ENCODE data around the gene TAB3. TPM values are rescaled to one million over a fixed set of nuclear protein-coding genes. Genes with fewer than 3 reads are reported as not detected.

Gene TAB3, protein sequence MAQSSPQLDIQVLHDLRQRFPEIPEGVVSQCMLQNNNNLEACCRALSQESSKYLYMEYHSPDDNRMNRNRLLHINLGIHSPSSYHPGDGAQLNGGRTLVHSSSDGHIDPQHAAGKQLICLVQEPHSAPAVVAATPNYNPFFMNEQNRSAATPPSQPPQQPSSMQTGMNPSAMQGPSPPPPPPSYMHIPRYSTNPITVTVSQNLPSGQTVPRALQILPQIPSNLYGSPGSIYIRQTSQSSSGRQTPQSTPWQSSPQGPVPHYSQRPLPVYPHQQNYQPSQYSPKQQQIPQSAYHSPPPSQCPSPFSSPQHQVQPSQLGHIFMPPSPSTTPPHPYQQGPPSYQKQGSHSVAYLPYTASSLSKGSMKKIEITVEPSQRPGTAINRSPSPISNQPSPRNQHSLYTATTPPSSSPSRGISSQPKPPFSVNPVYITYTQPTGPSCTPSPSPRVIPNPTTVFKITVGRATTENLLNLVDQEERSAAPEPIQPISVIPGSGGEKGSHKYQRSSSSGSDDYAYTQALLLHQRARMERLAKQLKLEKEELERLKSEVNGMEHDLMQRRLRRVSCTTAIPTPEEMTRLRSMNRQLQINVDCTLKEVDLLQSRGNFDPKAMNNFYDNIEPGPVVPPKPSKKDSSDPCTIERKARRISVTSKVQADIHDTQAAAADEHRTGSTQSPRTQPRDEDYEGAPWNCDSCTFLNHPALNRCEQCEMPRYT
- total RNA-seq = 10 to 100 TPM; 16.1 to 18.2 TPM
- long read RNA-seq, donor 1, partial matches to known transcripts = 1 of 7 reads
- long read RNA-seq, donor 1, other reads (novel, unspliced or antisense) = 6 of 7 reads
- long read RNA-seq, donor 2 = 0 reads

- peak; percentile 98 for DNase-seq (ENCODE audit: low spot score)
- intact Hi-C loops (cut with DNase I) = no loop called here
These were observed at the start of gene TAB3 for GRCh38 chrX:30889147-30890140. TSS of gene TAB3 (minus strand) at chrX:30889254. CDS start at chrX:30859588, 29,666 bp downstream.

- intact Hi-C loops (cut with DNase I) = no loop called here
These were observed 49.2 kb upstream of the TAB3 start for GRCh38 chrX:30938295-30938694.

GRCh38 chrX:30935985-30936384 is 46.9 kb upstream of the TAB3 start:
- intact Hi-C loops (cut with DNase I) = no loop called here
- no peak for DNase-seq (ENCODE audit: low spot score)

More at GRCh38 chrX:30938295-30938694, 49.2 kb upstream of the TAB3 start:
- no peak for DNase-seq (ENCODE audit: low spot score)

- intact Hi-C loops (cut with DNase I) = no loop called here
- no peak for DNase-seq (ENCODE audit: low spot score)
These were observed 42.9 kb upstream of the TAB3 start for GRCh38 chrX:30931920-30932319.

GRCh38 chrX:30930679-30931078 is 41.6 kb upstream of the TAB3 start:
- intact Hi-C loops (cut with DNase I) = no loop called here
- DNase-seq (ENCODE audit: low spot score) = no peak

GRCh38 chrX:30930143-30930542 is 41.1 kb upstream of the TAB3 start:
- intact Hi-C loops (cut with DNase I) = no loop called here

DNA sequence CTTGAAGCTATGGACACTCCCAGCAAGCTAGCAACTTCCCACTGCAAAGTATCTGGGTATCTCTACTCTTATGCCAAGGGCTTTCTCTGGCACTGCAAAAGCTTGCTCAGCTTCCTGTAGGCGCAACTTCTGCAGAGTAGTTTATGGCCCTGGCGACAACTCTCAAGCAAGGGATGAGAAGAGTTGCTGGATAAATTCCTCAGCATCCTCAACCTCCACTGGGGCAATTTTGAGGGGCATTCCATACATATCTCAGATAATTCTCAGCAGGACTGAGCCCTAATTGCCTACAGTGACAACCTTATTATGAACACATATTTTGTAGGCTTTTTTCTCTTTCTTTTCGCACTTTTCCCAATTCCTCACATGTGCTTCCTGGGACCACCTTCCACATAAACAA is 31.2 kb upstream of the TAB3 start:
- intact Hi-C loops (cut with DNase I) = no loop called here
- no peak for DNase-seq (ENCODE audit: low spot score)

More at GRCh38 chrX:30930143-30930542, 41.1 kb upstream of the TAB3 start:
- DNase-seq (ENCODE audit: low spot score) = no peak

GRCh38 chrX:30918480-30918879 is 29.4 kb upstream of the TAB3 start:
- no peak for DNase-seq (ENCODE audit: low spot score)
- intact Hi-C loops (cut with DNase I) = no loop called here

- intact Hi-C loops (cut with DNase I) = no loop called here
- DNase-seq (ENCODE audit: low spot score) = no peak
These were observed 24.4 kb upstream of the TAB3 start for GRCh38 chrX:30913492-30913891.

DNA sequence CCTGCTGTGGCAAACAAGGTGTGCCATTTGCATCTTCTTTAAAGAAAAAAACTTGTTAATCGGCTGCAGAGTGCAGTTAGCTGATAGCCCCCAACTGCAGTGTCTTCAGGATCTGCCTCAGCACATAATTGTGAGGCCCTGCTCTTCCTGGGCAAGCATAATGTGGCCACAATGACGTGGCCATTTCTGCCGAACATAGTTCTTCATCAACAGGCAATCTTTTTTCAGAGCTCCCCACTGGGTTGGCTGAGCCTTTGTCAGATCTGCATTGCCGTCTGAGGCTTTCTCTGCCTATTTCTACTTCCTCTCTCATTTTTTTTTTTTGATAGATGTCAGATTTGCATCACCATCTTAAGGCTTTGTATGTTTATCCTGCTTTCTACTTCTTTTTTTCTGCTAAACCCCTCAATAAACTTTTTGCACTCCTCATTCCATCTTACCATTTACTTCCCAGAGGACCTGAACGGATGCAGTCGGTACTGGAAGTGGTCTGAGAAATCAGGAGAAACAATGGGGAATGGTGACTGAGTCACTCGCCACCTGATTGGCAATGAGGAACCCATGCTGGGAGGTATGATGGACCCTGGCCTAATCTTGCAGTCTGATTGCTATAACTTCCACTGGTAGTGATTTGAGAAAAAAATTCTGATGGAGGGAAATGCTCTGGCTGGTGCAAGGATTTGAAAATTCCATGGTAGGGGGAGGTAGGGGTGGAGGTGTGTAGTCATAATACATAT is 21.2 kb upstream of the TAB3 start:
- no peak for DNase-seq (ENCODE audit: low spot score)
- intact Hi-C loops (cut with DNase I) = loop anchor here in 1 of 2 donors (2.0 kb wide), 1 partner anchor 19 kb away; no protein-coding TSS in a partner anchor

DNA sequence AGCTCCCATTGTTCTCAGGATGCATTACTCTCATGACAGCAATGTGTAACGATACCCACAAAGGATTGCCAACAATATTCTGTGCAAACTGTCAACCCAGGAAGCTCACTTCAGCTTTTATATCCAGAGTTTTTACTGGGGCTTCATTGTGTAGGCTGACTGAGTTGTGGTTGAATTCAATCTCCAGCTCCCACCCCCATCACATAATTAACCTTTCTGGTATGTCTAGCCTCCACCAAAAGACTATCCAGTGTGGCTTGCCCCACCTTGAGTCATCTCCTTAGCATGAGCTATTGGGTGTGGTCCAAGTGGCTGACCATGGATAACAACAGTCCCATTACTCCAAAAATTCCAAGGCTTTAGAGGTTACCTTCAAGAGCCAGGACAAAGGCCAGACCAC is 17.7 kb upstream of the TAB3 start:
- DNase-seq (ENCODE audit: low spot score) = no peak
- intact Hi-C loops (cut with DNase I) = no loop called here

- intact Hi-C loops (cut with DNase I) = no loop called here
- no peak for DNase-seq (ENCODE audit: low spot score)
These were observed 16.3 kb upstream of the TAB3 start for GRCh38 chrX:30905321-30905720.

DNA sequence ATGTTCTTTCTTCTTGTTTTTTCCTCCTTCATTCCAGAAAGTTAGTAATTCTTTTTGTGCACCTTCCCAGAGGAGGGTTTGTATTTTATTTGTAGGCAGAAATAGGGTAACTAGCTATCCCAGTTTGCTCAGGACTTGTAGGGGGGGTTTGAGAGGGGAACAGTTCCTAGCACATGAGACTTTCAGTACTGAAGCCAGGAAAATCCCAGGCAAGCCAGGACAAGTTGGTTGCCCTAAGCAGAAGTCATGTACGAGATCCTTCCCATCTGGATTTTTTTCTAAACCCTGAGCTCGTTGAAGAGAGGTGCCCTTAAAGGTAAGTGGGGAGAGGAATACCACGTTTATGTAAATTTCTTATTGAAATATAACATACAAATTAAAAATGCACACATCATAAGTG is 15.6 kb upstream of the TAB3 start:
- intact Hi-C loops (cut with DNase I) = no loop called here
- no peak for DNase-seq (ENCODE audit: low spot score)

- DNase-seq (ENCODE audit: low spot score) = no peak
- intact Hi-C loops (cut with DNase I) = no loop called here
These were observed 15.1 kb upstream of the TAB3 start for GRCh38 chrX:30904186-30904585.

DNA sequence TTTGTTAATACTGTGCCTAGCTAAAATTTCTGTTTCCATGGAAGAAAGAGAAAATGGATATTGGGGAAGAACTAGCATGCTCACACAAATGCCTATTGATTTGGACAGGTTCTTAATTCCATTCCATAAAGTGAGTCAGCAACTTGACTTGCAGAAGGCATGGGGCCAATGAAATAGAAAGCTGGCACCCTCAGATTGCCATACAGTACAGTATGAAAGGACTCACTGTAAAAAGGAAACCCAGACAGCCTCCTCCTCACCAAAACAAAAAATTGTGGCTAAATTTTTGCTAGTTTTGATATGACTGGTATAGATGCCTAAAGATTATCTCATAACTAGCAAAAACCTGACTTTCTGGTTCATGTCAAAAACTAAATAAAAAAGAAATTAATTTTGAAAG is 11.2 kb upstream of the TAB3 start:
- intact Hi-C loops (cut with DNase I) = no loop called here
- no peak for DNase-seq (ENCODE audit: low spot score)

DNA sequence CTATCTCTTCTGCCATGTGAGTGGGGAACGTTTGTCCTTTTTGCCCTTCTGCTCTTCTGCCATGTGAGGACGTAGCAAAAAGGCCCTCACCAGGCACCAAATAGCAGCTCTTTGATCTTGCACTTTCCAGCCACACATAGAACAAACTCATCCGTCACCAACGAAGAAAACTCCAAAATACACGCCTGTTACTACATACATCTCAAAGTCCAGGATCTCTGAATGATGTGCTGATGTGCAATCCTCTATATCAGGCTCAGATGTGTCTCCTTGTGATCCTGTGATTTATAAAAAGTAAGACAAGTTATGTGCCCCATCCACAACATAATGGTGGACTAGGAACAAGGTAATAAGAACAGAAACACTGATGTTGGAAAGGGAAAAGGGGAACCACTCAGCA is 9.8 kb upstream of the TAB3 start:
- DNase-seq (ENCODE audit: low spot score) = no peak
- intact Hi-C loops (cut with DNase I) = no loop called here

DNA sequence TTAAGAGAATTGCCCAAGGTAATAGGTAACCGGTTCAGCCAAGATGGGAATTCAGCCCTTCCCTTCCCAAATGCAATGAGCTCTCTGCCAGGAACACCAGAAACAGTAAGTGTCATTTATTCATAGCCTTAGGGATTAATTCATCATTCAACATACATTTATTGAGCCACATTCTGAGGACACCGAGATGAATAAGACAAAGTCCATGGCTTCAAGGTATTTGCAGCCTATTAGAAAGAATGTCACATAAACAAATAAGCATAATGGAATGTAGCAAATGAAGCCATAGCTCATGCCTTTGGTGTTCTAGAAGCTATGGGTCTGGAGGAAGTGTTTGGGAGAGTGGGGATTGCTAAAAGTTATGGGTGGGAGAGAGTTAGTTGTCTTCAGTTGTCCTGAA is 6.3 kb upstream of the TAB3 start:
- intact Hi-C loops (cut with DNase I) = no loop called here
- DNase-seq (ENCODE audit: low spot score) = no peak

GRCh38 chrX:30893206-30893605 is 4.2 kb upstream of the TAB3 start:
- no peak for DNase-seq (ENCODE audit: low spot score)
- intact Hi-C loops (cut with DNase I) = no loop called here

DNA sequence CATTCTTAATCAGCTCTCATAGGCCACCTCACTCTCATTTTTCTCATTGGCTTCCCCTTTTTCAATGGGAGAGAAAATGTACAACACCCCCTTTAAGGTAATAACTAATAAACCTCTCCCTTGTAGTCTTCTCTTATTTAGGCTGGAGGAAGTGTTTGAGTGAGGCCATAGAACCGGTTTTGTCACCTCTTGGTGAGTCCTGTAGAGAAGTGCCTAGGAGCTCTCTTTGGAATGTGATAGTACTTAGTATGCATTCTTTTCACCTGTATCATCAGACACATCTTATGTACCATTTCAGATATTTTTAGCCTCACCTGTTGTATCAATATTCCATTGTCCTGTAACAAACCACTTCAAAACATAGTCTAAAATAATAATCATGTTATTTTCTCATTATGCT is 3.5 kb upstream of the TAB3 start:
- no peak for DNase-seq (ENCODE audit: low spot score)
- intact Hi-C loops (cut with DNase I) = no loop called here
